Stimulated activated CD8-positive, alpha-beta memory T cell treated with anti-CD3 and anti-CD28 coated beads, Interleukin-15, amount 100 ng/mL, for 24 hours (primary cell): ENCODE results near the gene KLF7.
"Not testable (repeated sequence)": the region's sequence is repeated elsewhere in the genome, so short reads cannot be mapped to it uniquely, and the experiment has no call there.

ENCODE experiments used
- DNase-seq: peaks from one replicate; pipeline ENCODE4 v3.0.0-alpha.2; 2020; ENCODE audit warnings: low read depth

KLF7 gene

GRCh38 chr2:207061181-207061580 is 104.6 kb downstream of the KLF7 start:
- DNase-seq = no peak

DNA sequence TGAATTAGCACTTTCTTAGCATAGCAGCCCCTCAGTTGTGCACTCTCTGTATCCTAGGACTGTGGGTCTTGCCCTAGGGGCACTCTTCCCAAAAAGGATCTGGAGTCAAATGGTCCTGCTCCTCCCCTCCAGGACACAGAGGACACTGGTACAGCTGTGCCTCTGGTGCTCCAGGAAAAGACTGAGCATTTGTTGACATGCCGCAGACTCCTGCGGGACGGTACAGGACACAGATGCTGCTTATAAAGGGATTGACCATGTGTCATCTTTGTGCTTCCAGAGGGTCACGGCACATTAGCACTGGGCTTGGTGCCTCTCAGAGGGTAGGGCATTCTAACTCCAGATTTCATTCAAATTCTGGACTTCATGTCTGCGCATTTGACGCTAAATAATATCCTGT is 110.5 kb downstream of the KLF7 start:
- DNase-seq = no peak

DNA sequence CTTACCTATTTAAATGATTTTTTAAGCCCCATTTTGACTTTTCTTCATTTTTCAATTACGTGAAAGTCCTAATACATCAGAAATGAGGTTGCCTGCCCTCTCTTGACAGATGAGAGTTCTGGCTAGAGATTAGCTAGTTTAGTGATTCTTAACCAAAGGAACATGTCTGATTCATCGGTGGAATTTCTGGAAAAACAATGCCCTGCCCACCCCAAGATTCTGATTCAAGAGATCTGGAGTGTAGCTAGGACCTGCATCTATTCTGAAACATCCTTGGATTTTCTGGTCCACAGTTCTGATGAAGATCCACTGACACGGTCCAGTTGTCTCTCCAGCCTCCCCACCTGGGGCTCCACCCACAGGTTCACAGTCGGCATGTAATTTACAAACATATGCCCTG is 111.2 kb downstream of the KLF7 start:
- DNase-seq = no peak

- no peak for DNase-seq
Measured at GRCh38 chr2:207051385-207051965, 114.3 kb downstream of the KLF7 start.

DNA sequence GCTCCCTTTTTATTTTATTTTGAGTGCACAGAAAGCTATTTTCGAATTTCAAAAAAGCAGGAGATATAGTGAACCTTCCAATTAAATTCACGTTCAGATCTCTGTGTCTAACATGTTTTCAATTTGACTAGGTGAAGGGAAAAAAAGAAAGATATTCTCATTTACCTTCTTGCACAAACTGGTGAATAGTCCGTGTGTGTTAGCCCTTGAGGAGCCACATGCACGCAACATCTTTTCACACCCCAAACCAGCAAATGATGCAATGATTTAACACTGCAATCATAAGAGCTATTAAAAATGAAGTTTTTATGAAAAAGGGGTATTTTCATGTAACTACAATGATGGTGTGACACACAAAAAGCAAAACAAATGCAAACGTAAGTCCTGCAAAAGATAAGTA is 116.6 kb downstream of the KLF7 start:
- DNase-seq = no peak

DNA sequence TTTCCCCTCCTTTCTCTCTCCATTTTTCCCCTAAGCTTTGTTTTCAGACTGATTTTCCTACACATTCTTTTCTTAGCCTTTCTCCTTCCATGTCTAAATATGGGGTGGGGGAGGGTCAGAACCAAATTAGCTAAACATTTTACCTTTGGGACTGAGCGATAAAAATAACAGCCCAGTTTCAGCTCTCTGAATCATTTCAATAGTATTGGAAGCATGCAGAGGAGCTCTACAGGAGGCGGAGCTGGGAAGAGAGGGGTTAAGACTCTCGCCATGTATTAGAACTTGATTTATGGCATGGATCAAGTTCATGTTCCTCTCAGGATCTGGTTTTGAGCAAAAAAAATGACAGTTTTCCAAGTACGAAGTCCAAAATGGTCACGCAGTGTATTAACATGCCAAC is 117.3 kb downstream of the KLF7 start:
- no peak for DNase-seq

GRCh38 chr2:207046724-207047123 is 119.0 kb downstream of the KLF7 start:
- no peak for DNase-seq

- DNase-seq = no peak
Measured at GRCh38 chr2:207045531-207045930, 120.2 kb downstream of the KLF7 start.

- no peak for DNase-seq
Measured at GRCh38 chr2:207044379-207045362, 121.1 kb downstream of the KLF7 start.

GRCh38 chr2:207042841-207043240 is 122.9 kb downstream of the KLF7 start:
- no peak for DNase-seq

GRCh38 chr2:207041786-207042554 is 123.8 kb downstream of the KLF7 start:
- no peak for DNase-seq

GRCh38 chr2:207041279-207041678 is 124.5 kb downstream of the KLF7 start:
- no peak for DNase-seq

- no peak for DNase-seq
Measured at GRCh38 chr2:207040696-207041095, 125.1 kb downstream of the KLF7 start.

GRCh38 chr2:207039225-207039624 is 126.5 kb downstream of the KLF7 start:
- no peak for DNase-seq

- DNase-seq = no peak
Measured at GRCh38 chr2:207038299-207038698, 127.4 kb downstream of the KLF7 start.

DNA sequence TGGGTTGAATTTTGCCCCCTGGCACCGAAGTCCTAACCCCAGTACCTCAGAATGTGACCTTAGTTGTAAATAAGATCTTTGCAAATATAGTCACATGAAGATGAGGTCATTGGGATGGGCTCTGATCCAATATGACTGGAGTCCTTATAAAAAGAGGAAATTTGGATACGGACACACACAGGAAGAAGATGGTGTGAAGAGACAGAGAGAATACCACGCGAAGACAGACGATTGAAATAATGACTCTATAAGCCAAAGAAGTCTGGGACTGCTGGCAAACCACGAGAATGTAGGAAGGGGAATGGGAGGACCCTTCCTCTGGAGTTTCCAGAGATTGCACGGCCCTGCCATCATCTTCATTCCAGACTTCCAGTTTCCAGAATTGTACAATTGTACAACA is 127.9 kb downstream of the KLF7 start:
- no peak for DNase-seq

- not testable (repeated sequence) for DNase-seq
Measured at GRCh38 chr2:207037023-207037422, 128.7 kb downstream of the KLF7 start.

GRCh38 chr2:207035875-207036274 is 129.9 kb downstream of the KLF7 start:
- no peak for DNase-seq

GRCh38 chr2:207032490-207032889 is 133.3 kb downstream of the KLF7 start:
- no peak for DNase-seq
